Lower lobe of right lung (tissue), 2 donors: Measurements from ENCODE around the gene MGME1. TPM values are rescaled to one million over a fixed set of nuclear protein-coding genes. Genes with fewer than 3 reads are reported as not detected.
A peak's percentile ranks its signal among the peaks of the same experiment; 100 is the strongest.

ENCODE experiments used
- ATAC-seq, 2 donors: fragments of 200-7000 bp; cut with Tn5 transposase; one replicate each; pipeline ENCODE4 v1.9.1; 2020 to 2022; ENCODE audit warnings: mild to moderate bottlenecking in 2 of 2, moderate library complexity in 2 of 2
- DNase-seq: peaks from one replicate; pipeline ENCODE4 v3.0.0-alpha.2; 2020
- H3K27ac ChIP-seq: fragments of 200-600 bp; one replicate; pipeline ENCODE4 v1.8.0; 2022
- H3K27me3 ChIP-seq: fragments of 200-600 bp; one replicate; pipeline ENCODE4 v1.8.0; 2022; ENCODE audit warnings: low read depth
- H3K36me3 ChIP-seq: fragments of 200-600 bp; one replicate; pipeline ENCODE4 v1.8.0; 2022; ENCODE audit warnings: mild to moderate bottlenecking
- H3K4me1 ChIP-seq: fragments of 200-600 bp; one replicate; pipeline ENCODE4 v1.8.0; 2022
- H3K4me3 ChIP-seq: fragments of 200-600 bp; one replicate; pipeline ENCODE4 v1.8.0; 2022; ENCODE audit warnings: mild to moderate bottlenecking
- H3K9me3 ChIP-seq: fragments of 200-600 bp; one replicate; pipeline ENCODE4 v1.8.0; 2022
- CTCF ChIP-seq: fragments of 200-600 bp; IDR thresholded peaks from one replicate; pipeline ENCODE4 v1.8.0; 2022; ENCODE audit warnings: antibody characterized with exemption, mild to moderate bottlenecking
- intact Hi-C: fragments of 100-400 bp; cut with DNase I; formaldehyde crosslinking; loops from one replicate; pipeline ENCODE4 v1.11.0; 2022
- long read RNA-seq: library from polyadenylated mRNA; unstranded; transcript quantifications from one replicate; pipeline ENCODE4 v2.0.0, GENCODE V29; 2021
- total RNA-seq: library from RNA; stranded (reverse); fragmentation: NEBNext Ultra II Directional; extraction: Animal tissue kit (Norgen Biotek cat#: 25700); gene quantifications from one replicate; pipeline ENCODE4 v1.2.1, GENCODE V29; 2021
- donor health status: DM: no; HTN: yes; CAD: no; lungs with severe emphysema.

MGME1 gene
- total RNA-seq = 11.3 TPM
- long read RNA-seq, transcript MGME1-203 (5 exons, 2,336 nt) = major isoform, 8 of 20 reads
- long read RNA-seq, partial matches to known transcripts = 3 of 20 reads
- long read RNA-seq, other reads (novel, unspliced or antisense) = 8 of 20 reads

- peak; percentile 97 to 98 for ATAC-seq
- peak; percentile 100 for DNase-seq
- Histone ChIP-seq H3K4me1 (peaks cover 73% of the 10 kb centered on the region), H3K4me3 (peak within 1 kb of the TSS; percentile 89), H3K9me3 (no peaks in the 10 kb centered on the region), H3K27ac (peak within 1 kb of the TSS; percentile 97), H3K27me3 (no peaks in the 10 kb centered on the region), H3K36me3 (no peaks in the 10 kb centered on the region)
- TF ChIP-seq CTCF = no peak
- intact Hi-C loops = no loop called here
These were observed at the start of gene MGME1, which contains the start of gene SNX5 for GRCh38 chr20:17968366-17969277. MGME1 (plus strand) TSS chr20:17969018; CDS start chr20:17969860, 842 bp downstream. SNX5 (minus strand) TSS chr20:17968794; CDS start chr20:17968425, 369 bp downstream.

GRCh38 chr20:17919149-17919548 lies 49.7 kb upstream of the MGME1 start:
- DNase-seq (no peak), ATAC-seq (no peak)
- Histone ChIP-seq H3K4me3 (no peak overlapping the region), H3K27me3 (no peaks in the 10 kb centered on the region), H3K4me1 (peaks cover 4% of the 10 kb centered on the region), H3K9me3 (no peaks in the 10 kb centered on the region), H3K27ac (no peak overlapping the region), H3K36me3 (no peaks in the 10 kb centered on the region)
- TF ChIP-seq CTCF = no peak
- intact Hi-C loops = no loop called here

GRCh38 chr20:17921774-17922173 lies 47.0 kb upstream of the MGME1 start:
- Histone ChIP-seq H3K4me1 (no peaks in the 10 kb centered on the region), H3K36me3 (no peaks in the 10 kb centered on the region), H3K27ac (no peak overlapping the region), H3K27me3 (no peaks in the 10 kb centered on the region), H3K9me3 (no peaks in the 10 kb centered on the region), H3K4me3 (no peak overlapping the region)
- intact Hi-C loops = no loop called here
- DNase-seq (no peak), ATAC-seq (no peak)
- no peak for TF ChIP-seq CTCF

GRCh38 chr20:17925141-17925939 lies 43.5 kb upstream of the MGME1 start:
- no peaks in the 10 kb centered on the region for H3K4me1 ChIP-seq
- TF ChIP-seq CTCF = no peak
- intact Hi-C loops = no loop called here
- no peak overlapping the region for H3K4me3 ChIP-seq
- no peaks in the 10 kb centered on the region for H3K27me3 ChIP-seq
- no peak overlapping the region for H3K27ac ChIP-seq
- ATAC-seq = no peak
- no peaks in the 10 kb centered on the region for H3K36me3 ChIP-seq
- DNase-seq = no peak
- no peaks in the 10 kb centered on the region for H3K9me3 ChIP-seq

- no peaks in the 10 kb centered on the region for H3K9me3 ChIP-seq
- DNase-seq = no peak
- H3K4me3 ChIP-seq = no peak overlapping the region
- H3K36me3 ChIP-seq = no peaks in the 10 kb centered on the region
- no peak for TF ChIP-seq CTCF
- no peak for ATAC-seq
- intact Hi-C loops = no loop called here
- no peak overlapping the region for H3K27ac ChIP-seq
- no peaks in the 10 kb centered on the region for H3K27me3 ChIP-seq
- no peaks in the 10 kb centered on the region for H3K4me1 ChIP-seq
These were observed 42.9 kb upstream of the MGME1 start for GRCh38 chr20:17925940-17926300.
